Lower lobe of right lung (tissue), 2 donors: Measurements from ENCODE around the gene PHLPP1. TPM values are rescaled to one million over a fixed set of nuclear protein-coding genes. Genes with fewer than 3 reads are reported as not detected.

Source experiments
- ATAC-seq, 2 donors: fragments of 200-7000 bp; cut with Tn5 transposase; one replicate each; pipeline ENCODE4 v1.9.1; 2020 to 2022; ENCODE audit warnings: mild to moderate bottlenecking in 2 of 2, moderate library complexity in 2 of 2
- DNase-seq: peaks from one replicate; pipeline ENCODE4 v3.0.0-alpha.2; 2020
- H3K27ac ChIP-seq: fragments of 200-600 bp; one replicate; pipeline ENCODE4 v1.8.0; 2022
- H3K27me3 ChIP-seq: fragments of 200-600 bp; one replicate; pipeline ENCODE4 v1.8.0; 2022; ENCODE audit warnings: low read depth
- H3K36me3 ChIP-seq: fragments of 200-600 bp; one replicate; pipeline ENCODE4 v1.8.0; 2022; ENCODE audit warnings: mild to moderate bottlenecking
- H3K4me1 ChIP-seq: fragments of 200-600 bp; one replicate; pipeline ENCODE4 v1.8.0; 2022
- H3K4me3 ChIP-seq: fragments of 200-600 bp; one replicate; pipeline ENCODE4 v1.8.0; 2022; ENCODE audit warnings: mild to moderate bottlenecking
- H3K9me3 ChIP-seq: fragments of 200-600 bp; one replicate; pipeline ENCODE4 v1.8.0; 2022
- CTCF ChIP-seq: fragments of 200-600 bp; IDR thresholded peaks from one replicate; pipeline ENCODE4 v1.8.0; 2022; ENCODE audit warnings: antibody characterized with exemption, mild to moderate bottlenecking
- intact Hi-C: fragments of 100-400 bp; cut with DNase I; formaldehyde crosslinking; loops from one replicate; pipeline ENCODE4 v1.11.0; 2022
- total RNA-seq: library from RNA; stranded (reverse); fragmentation: NEBNext Ultra II Directional; extraction: Animal tissue kit (Norgen Biotek cat#: 25700); gene quantifications from one replicate; pipeline ENCODE4 v1.2.1, GENCODE V29; 2021
- donor health status: DM: no; HTN: yes; CAD: no; lungs with severe emphysema.

The PHLPP1 gene
- total RNA-seq, 1 donor from 2014 or later, result 12.6 TPM

- peaks cover 26% of the 10 kb centered on the region for H3K4me1 ChIP-seq
- DNase-seq (no peak), ATAC-seq (peak in 1 of 2 donors; percentile 50)
- no peak for TF ChIP-seq CTCF
- H3K27ac ChIP-seq, result no peak overlapping the region
- intact Hi-C loops, result no loop called here
- no peaks in the 10 kb centered on the region for H3K36me3 ChIP-seq
- no peaks in the 10 kb centered on the region for H3K27me3 ChIP-seq
- H3K9me3 ChIP-seq, result no peaks in the 10 kb centered on the region
- no peak overlapping the region for H3K4me3 ChIP-seq
These were observed 224.1 kb downstream of the PHLPP1 start for GRCh38 chr18:62939433-62939832.

GRCh38 chr18:62939926-62940325, 224.6 kb downstream of the PHLPP1 start:
- ATAC-seq, result no peak
- no peak overlapping the region for H3K27ac ChIP-seq
- H3K4me1 ChIP-seq, result peaks cover 26% of the 10 kb centered on the region
- no peak for TF ChIP-seq CTCF
- intact Hi-C loops, result no loop called here
- H3K27me3 ChIP-seq, result no peaks in the 10 kb centered on the region
- peaks cover under 1% of the 10 kb centered on the region for H3K36me3 ChIP-seq
- H3K9me3 ChIP-seq, result no peaks in the 10 kb centered on the region
- H3K4me3 ChIP-seq, result no peak overlapping the region
- no peak for DNase-seq

GRCh38 chr18:62942578-62942977, 227.2 kb downstream of the PHLPP1 start:
- intact Hi-C loops, result no loop called here
- DNase-seq (no peak), ATAC-seq (no peak)
- TF ChIP-seq CTCF, result no peak
- Histone ChIP-seq H3K27me3 (no peaks in the 10 kb centered on the region), H3K9me3 (no peaks in the 10 kb centered on the region), H3K4me1 (peaks cover 20% of the 10 kb centered on the region), H3K27ac (no peak overlapping the region), H3K4me3 (no peak overlapping the region), H3K36me3 (peaks cover 15% of the 10 kb centered on the region)

- intact Hi-C loops, result no loop called here
- Histone ChIP-seq H3K36me3 (peaks cover 15% of the 10 kb centered on the region), H3K27me3 (no peaks in the 10 kb centered on the region)
These were observed 229.1 kb downstream of the PHLPP1 start for GRCh38 chr18:62944454-62944853.

GRCh38 chr18:62948788-62949187, 233.4 kb downstream of the PHLPP1 start:
- DNase-seq (no peak), ATAC-seq (no peak)
- intact Hi-C loops, result no loop called here
- H3K27me3 ChIP-seq, result no peaks in the 10 kb centered on the region
- H3K4me3 ChIP-seq, result no peak overlapping the region
- no peaks in the 10 kb centered on the region for H3K9me3 ChIP-seq
- peaks cover 6% of the 10 kb centered on the region for H3K4me1 ChIP-seq
- peaks cover 15% of the 10 kb centered on the region for H3K36me3 ChIP-seq
- H3K27ac ChIP-seq, result no peak overlapping the region
- TF ChIP-seq CTCF, result no peak

More at GRCh38 chr18:62944454-62944853, 229.1 kb downstream of the PHLPP1 start:
- DNase-seq (no peak), ATAC-seq (no peak)
- Histone ChIP-seq H3K9me3 (no peaks in the 10 kb centered on the region), H3K27ac (no peak overlapping the region), H3K4me3 (no peak overlapping the region), H3K4me1 (peaks cover 5% of the 10 kb centered on the region)
- TF ChIP-seq CTCF, result no peak

- no peak overlapping the region for H3K4me3 ChIP-seq
- ATAC-seq, result no peak
These were observed 234.9 kb downstream of the PHLPP1 start for GRCh38 chr18:62950246-62950645.

More at GRCh38 chr18:62950246-62950645, 234.9 kb downstream of the PHLPP1 start:
- no peak for DNase-seq
- Histone ChIP-seq H3K27ac (no peak overlapping the region), H3K27me3 (no peaks in the 10 kb centered on the region), H3K4me1 (peaks cover 13% of the 10 kb centered on the region), H3K9me3 (no peaks in the 10 kb centered on the region), H3K36me3 (peaks cover 11% of the 10 kb centered on the region)
- intact Hi-C loops, result loop anchor here (10.0 kb wide), 1 partner anchor 235 kb away; the partner anchor contains the start of gene PHLPP1
- no peak for TF ChIP-seq CTCF
